H1 (cell line): ENCODE results near the gene LRRC4C. TPM values are rescaled to one million over a fixed set of nuclear protein-coding genes. Genes with fewer than 3 reads are reported as not detected.

Experiments
- CTCF ChIA-PET: fragments of 300-600 bp; sonication (Branson Sonifier 250); formaldehyde crosslinking; loops from one replicate; lab custom pipeline; 2021; ENCODE audit not compliant: partially characterized antibody; lab: Charles Lee
- POLR2A ChIA-PET: fragments of 300-600 bp; sonication (Branson Sonifier 250); formaldehyde crosslinking; loops from one replicate; lab custom pipeline; 2021; ENCODE audit warnings: inconsistent platforms; ENCODE audit not compliant: partially characterized antibody; lab: Charles Lee
- DNase-seq, 2 experiments: peaks; one replicate each; pipeline versions ENCODE4 v3.0.0 to v3.0.0-alpha.2; 2010 to 2022; ENCODE audit warnings: low spot score in 2 of 2, low read depth in 1 of 2, mixed read lengths in 1 of 2
- FAIRE-seq: peaks from 2 replicates; lab custom pipeline; 2011; peaks lifted over from hg19 to GRCh38; lab: Jason Lieb, UNC
- H2AFZ ChIP-seq: 2 replicates; pipeline ENCODE4 v1.8.1; 2012; ENCODE audit warnings: low read length, inconsistent platforms
- H2AK5ac ChIP-seq: 2 replicates; pipeline ENCODE4 v1.6.1; 2013; ENCODE audit warnings: low read depth, low read length
- H2BK120ac ChIP-seq: replicated peaks from 2 replicates; pipeline ENCODE3; 2013; ENCODE audit warnings: low read depth, low read length, inconsistent platforms
- H2BK12ac ChIP-seq: 2 replicates; pipeline ENCODE4 v1.6.1; 2013; ENCODE audit warnings: low read depth, low read length
- H2BK15ac ChIP-seq: 2 replicates; pipeline ENCODE4 v1.6.1; 2013; ENCODE audit warnings: low read length
- H2BK20ac ChIP-seq: 2 replicates; pipeline ENCODE4 v1.6.1; 2013; ENCODE audit warnings: low read length
- H2BK5ac ChIP-seq: 2 replicates; pipeline ENCODE4 v1.6.1; 2013; ENCODE audit warnings: low read depth, low read length
- H3K14ac ChIP-seq: 2 replicates; pipeline ENCODE4 v1.6.1; 2013; ENCODE audit warnings: inconsistent platforms; ENCODE audit not compliant: insufficient read length
- H3K18ac ChIP-seq: 2 replicates; pipeline ENCODE4 v1.6.1; 2013; ENCODE audit warnings: low read length; ENCODE audit errors: extremely low read depth
- H3K23ac ChIP-seq: 2 replicates; pipeline ENCODE4 v1.6.1; 2013; ENCODE audit warnings: inconsistent platforms; ENCODE audit not compliant: insufficient read length
- H3K23me2 ChIP-seq: 2 replicates; pipeline ENCODE4 v1.6.1; 2013; ENCODE audit warnings: low read depth, low read length
- H3K27ac ChIP-seq: 2 replicates; pipeline ENCODE4 v1.6.1; 2011; ENCODE audit warnings: low read depth, low read length, inconsistent platforms
- H3K27me3 ChIP-seq, 4 experiments: replicated peaks in 1 of 4; 1 replicate in 1 of 4; 2 replicates in 3 of 4; pipeline versions ENCODE4 v1.6.1 to v1.8.1; 2011 to 2013; ENCODE audit warnings: low read length in 3 of 4, mild to moderate bottlenecking in 3 of 4, inconsistent platforms in 2 of 4, mixed read lengths in 2 of 4, moderate library complexity in 1 of 4; ENCODE audit not compliant: control insufficient read depth in 3 of 4, insufficient read depth in 3 of 4; ENCODE audit errors: extremely low read depth in 1 of 4
- H3K36me3 ChIP-seq, 4 experiments: 2 replicates each; pipeline versions ENCODE4 v1.6.1 to v1.8.1; 2011 to 2013; ENCODE audit warnings: mild to moderate bottlenecking in 4 of 4, low read length in 3 of 4, moderate library complexity in 2 of 4, control low read depth in 1 of 4, inconsistent platforms in 1 of 4; ENCODE audit not compliant: insufficient read depth in 4 of 4, control insufficient read depth in 2 of 4
- H3K4ac ChIP-seq: replicated peaks from 2 replicates; pipeline ENCODE3; 2013; ENCODE audit warnings: low read length, low read depth, mixed read lengths, inconsistent platforms; ENCODE audit not compliant: insufficient read length
- H3K4me1 ChIP-seq, 4 experiments: replicated peaks in 1 of 4; 1 replicate in 1 of 4; 2 replicates in 3 of 4; pipeline versions ENCODE4 v1.6.1 to v1.8.1; 2011 to 2013; ENCODE audit warnings: low read length in 3 of 4, inconsistent platforms in 2 of 4, mixed read lengths in 1 of 4; ENCODE audit not compliant: insufficient read depth in 4 of 4, control insufficient read depth in 3 of 4
- H3K4me2 ChIP-seq, 2 experiments: 2 replicates each; pipeline versions ENCODE4 v1.6.1 to v1.8.1; 2011 to 2013; ENCODE audit warnings: low read depth in 2 of 2, low read length in 2 of 2, control low read depth in 1 of 2, inconsistent platforms in 1 of 2, mild to moderate bottlenecking in 1 of 2; ENCODE audit not compliant: insufficient read depth in 1 of 2
- H3K4me3 ChIP-seq, 4 experiments: fragments of 200-600, 300-600 bp in 1 of 4; sonication (generic), shearing (Covaris generic), sonication (Bioruptor Twin) in 1 of 4; 2 replicates each; pipeline versions ENCODE4 v1.5.1 to v1.8.1; 2011 to 2016; ENCODE audit warnings: low read length in 4 of 4, low read depth in 3 of 4, control low read depth in 2 of 4, inconsistent platforms in 2 of 4, mild to moderate bottlenecking in 2 of 4, mixed read lengths in 1 of 4, moderate library complexity in 1 of 4; ENCODE audit not compliant: insufficient read depth in 2 of 4; ENCODE audit errors: extremely low read depth in 1 of 4
- H3K56ac ChIP-seq: replicated peaks from 2 replicates; pipeline ENCODE3; 2013; ENCODE audit warnings: low read depth, mild to moderate bottlenecking, mixed read lengths, low read length, inconsistent platforms; ENCODE audit not compliant: insufficient read length
- H3K79me1 ChIP-seq: 2 replicates; pipeline ENCODE4 v1.6.1; 2013; ENCODE audit warnings: low read depth, low read length, control low read depth
- H3K79me2 ChIP-seq, 2 experiments: 2 replicates each; pipeline versions ENCODE4 v1.6.1 to v1.8.1; 2012 to 2013; ENCODE audit warnings: low read length in 2 of 2, mild to moderate bottlenecking in 2 of 2, inconsistent platforms in 1 of 2; ENCODE audit not compliant: insufficient read depth in 2 of 2, control insufficient read depth in 1 of 2
- H3K9ac ChIP-seq, 4 experiments: replicated peaks in 1 of 4; 1 replicate in 1 of 4; 2 replicates in 3 of 4; pipeline versions ENCODE4 v1.6.1 to v1.8.1; 2011 to 2013; ENCODE audit warnings: low read depth in 3 of 4, low read length in 3 of 4, control low read depth in 2 of 4, mild to moderate bottlenecking in 2 of 4, moderate library complexity in 2 of 4, inconsistent platforms in 1 of 4; ENCODE audit errors: extremely low read depth in 1 of 4
- H3K9me3 ChIP-seq, 2 experiments: 2 replicates each; pipeline versions ENCODE4 v1.6.1 to v1.8.1; 2012 to 2013; ENCODE audit warnings: mild to moderate bottlenecking in 2 of 2, moderate library complexity in 2 of 2, control low read depth in 1 of 2, inconsistent platforms in 1 of 2, low read depth in 1 of 2, low read length in 1 of 2, mixed read lengths in 1 of 2; ENCODE audit not compliant: insufficient read depth in 2 of 2
- H4K20me1 ChIP-seq, 2 experiments: replicated peaks in 1 of 2; 2 replicates each; pipeline versions ENCODE3 to v1.8.1; 2011 to 2013; ENCODE audit warnings: inconsistent platforms in 2 of 2, low read length in 2 of 2, mild to moderate bottlenecking in 1 of 2; ENCODE audit not compliant: insufficient read depth in 2 of 2, control insufficient read depth in 1 of 2
- H4K5ac ChIP-seq: 2 replicates; pipeline ENCODE4 v1.6.1; 2013; ENCODE audit warnings: low read length, low read depth, mixed read lengths, inconsistent platforms; ENCODE audit not compliant: insufficient read length
- H4K8ac ChIP-seq: 2 replicates; pipeline ENCODE4 v1.8.0; 2013; ENCODE audit warnings: mild to moderate bottlenecking, moderate library complexity, low read length, inconsistent platforms; ENCODE audit not compliant: insufficient read depth; ENCODE audit errors: extremely low read depth
- H4K91ac ChIP-seq: replicated peaks from 2 replicates; pipeline ENCODE3; 2013; ENCODE audit warnings: low read length, mixed read lengths, inconsistent platforms; ENCODE audit not compliant: insufficient read length
- ASH2L ChIP-seq: fragments of 200-600, 300-600 bp; sonication (generic); IDR thresholded peaks from one replicate; pipeline ENCODE4 v1.7.1; 2017; ENCODE audit warnings: low read length
- CBX5 ChIP-seq: fragments of 300-800, 300-1000 bp; sonication (generic); IDR thresholded peaks from 2 replicates; pipeline ENCODE4 v1.7.1; 2016; ENCODE audit warnings: antibody characterized with exemption, low read length, low read depth
- HDAC2 ChIP-seq, 2 experiments: fragments of 300-600 bp in 1 of 2; sonication (generic) in 1 of 2; IDR thresholded peaks; 2 replicates each; pipeline ENCODE4 v1.6.1; 2011 to 2012; ENCODE audit warnings: low read depth in 2 of 2, low read length in 2 of 2, mild to moderate bottlenecking in 2 of 2, moderate library complexity in 2 of 2, borderline replicate concordance in 1 of 2, inconsistent platforms in 1 of 2
- PHF8 ChIP-seq: fragments of 200-600 bp; sonication (generic); conservative IDR thresholded peaks from 2 replicates; pipeline ENCODE4 v1.7.1; 2012; ENCODE audit warnings: low read depth, mild to moderate bottlenecking, inconsistent platforms, low read length, moderate library complexity
- POLR2A ChIP-seq, 2 experiments: IDR thresholded peaks; 1 replicate in 1 of 2; 2 replicates in 1 of 2; pipeline ENCODE4 v1.6.1; 2011; ENCODE audit warnings: low read depth in 2 of 2, low read length in 2 of 2, mild to moderate bottlenecking in 2 of 2; ENCODE audit errors: control extremely low read depth in 1 of 2
- POLR2AphosphoS5 ChIP-seq: IDR thresholded peaks from 2 replicates; pipeline ENCODE4 v1.6.1; 2011; ENCODE audit warnings: low read depth, low read length
- POU5F1 ChIP-seq: IDR thresholded peaks from 2 replicates; pipeline ENCODE4 v1.6.1; 2011; ENCODE audit warnings: low read depth, mild to moderate bottlenecking, low read length, moderate library complexity
- RFX5 ChIP-seq: IDR thresholded peaks from 2 replicates; pipeline ENCODE4 v1.6.1; 2011; ENCODE audit warnings: low read depth, low read length, improper control_type of control experiment, borderline replicate concordance
- SIX5 ChIP-seq: IDR thresholded peaks from 2 replicates; pipeline ENCODE4 v1.6.1; 2011; ENCODE audit warnings: mild to moderate bottlenecking, low read depth, low read length
- SP4 ChIP-seq: IDR thresholded peaks from 2 replicates; pipeline ENCODE4 v1.6.1; 2012; ENCODE audit warnings: low read length, inconsistent platforms
- SRF ChIP-seq: IDR thresholded peaks from 2 replicates; pipeline ENCODE4 v1.6.1; 2011; ENCODE audit warnings: mild to moderate bottlenecking, low read depth, low read length, moderate library complexity
- TCF12 ChIP-seq: IDR thresholded peaks from 2 replicates; pipeline ENCODE4 v1.6.1; 2011; ENCODE audit warnings: low read depth, mild to moderate bottlenecking, low read length
- TEAD4 ChIP-seq: IDR thresholded peaks from 2 replicates; pipeline ENCODE4 v1.6.1; 2012; ENCODE audit warnings: low read depth, low read length, inconsistent platforms, mixed read lengths
- WGBS, 2 experiments: shearing (Covaris generic) in 1 of 2; methylation state at CpG; one replicate each; pipeline versions ENCODE4 v1.1.6 to v1.1.7; 2013 to 2015; ENCODE audit warnings: low lambda C conversion rate in 2 of 2, mixed read lengths in 2 of 2, inconsistent platforms in 1 of 2, low coverage in 1 of 2, missing lambda C conversion rate in 1 of 2; ENCODE audit not compliant: insufficient replicate concordance in 2 of 2, insufficient coverage in 1 of 2, insufficient read length in 1 of 2; ENCODE audit errors: extremely low coverage in 1 of 2, missing lambda C conversion rate in 1 of 2; 5-methylcytosine and 5-hydroxymethylcytosine counted together
- polyA plus RNA-seq, 7 experiments: library from polyadenylated mRNA; depleted of rRNA in 3 of 7; stranded (reverse) in 5 of 7; unstranded in 2 of 7; fragments of >200 nt in 5 of 7; fragments of 200-250 nt in 2 of 7; gene quantifications; 1 replicate in 5 of 7; 2 replicates in 1 of 7; 4 replicates in 1 of 7; pipeline versions ENCODE4 v1.2.1 to v1.2.3, GENCODE V29; 2011 to 2013; ENCODE audit warnings: missing spikeins in 2 of 7, mixed read lengths in 2 of 7
- total RNA-seq: library from RNA; stranded (reverse); fragmentation: NEBNext Ultra II Directional; extraction: Animal tissue kit (Norgen Biotek cat#: 25700); gene quantifications from 2 replicates; pipeline ENCODE4 v1.2.1, GENCODE V29; 2021
- TF ChIP-seq, protein P1 (sequence below): IDR thresholded peaks from 2 replicates; pipeline ENCODE4 v1.6.1; 2012; ENCODE audit warnings: inconsistent platforms

LRRC4C gene
- total and polyA plus RNA-seq, 2 of the 8 experiments (the other 6 are each of a cell fraction or from before 2014, with no cell fraction given) = 0.23 to 2.2 TPM

DNA sequence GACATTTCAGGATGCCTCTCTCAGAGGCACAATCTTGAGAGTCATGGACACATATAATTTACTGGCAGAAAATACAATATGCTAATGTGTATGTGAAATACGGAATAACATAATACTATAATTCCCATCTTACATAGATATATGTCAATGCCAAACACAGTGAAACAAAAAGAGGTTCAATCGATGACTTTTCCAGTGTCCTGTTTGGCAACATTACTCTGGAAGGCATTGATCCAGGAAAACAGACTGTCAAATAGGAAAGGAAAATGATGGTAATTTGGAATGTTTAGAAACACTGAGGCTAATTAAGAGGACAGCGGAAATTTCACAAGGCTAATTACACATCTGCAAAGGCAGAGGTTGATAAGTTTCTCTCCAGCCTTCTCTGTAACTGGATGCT, 942.3 kb downstream of the LRRC4C start:
- no peak overlapping the region for H2BK5ac ChIP-seq
- FAIRE-seq (no peak), DNase-seq (no peak)
- no peak overlapping the region for H3K4me3 ChIP-seq
- no peak overlapping the region for H3K23ac ChIP-seq
- H2BK120ac ChIP-seq = no peak overlapping the region
- no peak overlapping the region for H2AK5ac ChIP-seq
- no peak overlapping the region for H3K27ac ChIP-seq
- no peaks in the 10 kb centered on the region for H3K79me1 ChIP-seq
- no peak overlapping the region for H4K91ac ChIP-seq
- H3K27me3 ChIP-seq = no peaks in the 10 kb centered on the region
- no peak overlapping the region for H2BK12ac ChIP-seq
- no peak overlapping the region for H3K4me2 ChIP-seq
- no peak overlapping the region for H4K5ac ChIP-seq
- no peaks in the 10 kb centered on the region for H3K23me2 ChIP-seq
- no peaks in the 10 kb centered on the region for H4K20me1 ChIP-seq
- H3K79me2 ChIP-seq = no peaks in the 10 kb centered on the region
- no peak overlapping the region for H2BK15ac ChIP-seq
- CTCF ChIA-PET = no interaction called here
- no peaks in the 10 kb centered on the region for H3K9me3 ChIP-seq
- H2BK20ac ChIP-seq = no peak overlapping the region
- H3K14ac ChIP-seq = no peak overlapping the region
- H2AFZ ChIP-seq = no peak overlapping the region
- H4K8ac ChIP-seq = no peak overlapping the region
- no peaks in the 10 kb centered on the region for H3K4me1 ChIP-seq
- no peak overlapping the region for H3K56ac ChIP-seq
- no peaks in the 10 kb centered on the region for H3K36me3 ChIP-seq
- POLR2A ChIA-PET = no interaction called here
- H3K4ac ChIP-seq = no peak overlapping the region
- no peak overlapping the region for H3K18ac ChIP-seq
- no peak for TF ChIP-seq SRF
- TF ChIP-seq, protein P1, sequence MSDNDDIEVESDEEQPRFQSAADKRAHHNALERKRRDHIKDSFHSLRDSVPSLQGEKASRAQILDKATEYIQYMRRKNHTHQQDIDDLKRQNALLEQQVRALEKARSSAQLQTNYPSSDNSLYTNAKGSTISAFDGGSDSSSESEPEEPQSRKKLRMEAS = no peak
- TF ChIP-seq ASH2L = no peak
- no peak for TF ChIP-seq CBX5
- TF ChIP-seq RFX5 = no peak
- TF ChIP-seq POU5F1 = no peak
- no peak for TF ChIP-seq HDAC2 (IDR thresholded peaks at IDR 0.05; ENCODE audit: borderline replicate concordance in 1 of 2, low read depth in 2 of 2, low read length in 2 of 2)
- TF ChIP-seq PHF8 = no peak
- TF ChIP-seq TCF12 = no peak
- TF ChIP-seq SP4 = no peak
- TF ChIP-seq TEAD4 = no peak
- TF ChIP-seq POLR2AphosphoS5 = no peak
- TF ChIP-seq POLR2A (IDR thresholded peaks at IDR 0.05; ENCODE audit: control extremely low read depth in 1 of 2, low read depth in 2 of 2, low read length in 2 of 2) = no peak
- TF ChIP-seq SIX5 = no peak
- WGBS, 2 experiments = 90% methylated on average over 3 of the region's 3 CpGs; no CpG with 5 or more reads in 1 of the 2 experiments
- H3K9ac ChIP-seq = no peak overlapping the region
